ENCODE results near the gene KCNJ15.

KCNJ15 gene

GRCh38 chr21:38319781-38320180 lies 63.0 kb downstream of the KCNJ15 start:
- Histone ChIP-seq H3K27me3 (ENCODE audit: insufficient read depth, low read depth) (no peaks in the 10 kb centered on the region), H3K9ac (no peak overlapping the region), H2AFZ (ENCODE audit: low read depth) (no peak overlapping the region), H3K4me2 (no peak overlapping the region), H3K4me1 (ENCODE audit: low read depth, poor library complexity, severe bottlenecking) (no peaks in the 10 kb centered on the region), H3K4me3 (IDR thresholded peaks at IDR 0.05; ENCODE audit: insufficient read depth, low read depth, low read length) (no peak overlapping the region), H4K20me1 (ENCODE audit: insufficient read depth) (no peaks in the 10 kb centered on the region), H3K79me2 (ENCODE audit: insufficient read depth, low read depth) (no peaks in the 10 kb centered on the region), H3K27ac (no peak overlapping the region), H3K36me3 (ENCODE audit: insufficient read depth) (no peaks in the 10 kb centered on the region)
- TF ChIP-seq, protein P1, sequence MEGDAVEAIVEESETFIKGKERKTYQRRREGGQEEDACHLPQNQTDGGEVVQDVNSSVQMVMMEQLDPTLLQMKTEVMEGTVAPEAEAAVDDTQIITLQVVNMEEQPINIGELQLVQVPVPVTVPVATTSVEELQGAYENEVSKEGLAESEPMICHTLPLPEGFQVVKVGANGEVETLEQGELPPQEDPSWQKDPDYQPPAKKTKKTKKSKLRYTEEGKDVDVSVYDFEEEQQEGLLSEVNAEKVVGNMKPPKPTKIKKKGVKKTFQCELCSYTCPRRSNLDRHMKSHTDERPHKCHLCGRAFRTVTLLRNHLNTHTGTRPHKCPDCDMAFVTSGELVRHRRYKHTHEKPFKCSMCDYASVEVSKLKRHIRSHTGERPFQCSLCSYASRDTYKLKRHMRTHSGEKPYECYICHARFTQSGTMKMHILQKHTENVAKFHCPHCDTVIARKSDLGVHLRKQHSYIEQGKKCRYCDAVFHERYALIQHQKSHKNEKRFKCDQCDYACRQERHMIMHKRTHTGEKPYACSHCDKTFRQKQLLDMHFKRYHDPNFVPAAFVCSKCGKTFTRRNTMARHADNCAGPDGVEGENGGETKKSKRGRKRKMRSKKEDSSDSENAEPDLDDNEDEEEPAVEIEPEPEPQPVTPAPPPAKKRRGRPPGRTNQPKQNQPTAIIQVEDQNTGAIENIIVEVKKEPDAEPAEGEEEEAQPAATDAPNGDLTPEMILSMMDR (conservative IDR thresholded peaks at IDR 0.05; ENCODE audit: low read depth, low read length): no peak

DNA sequence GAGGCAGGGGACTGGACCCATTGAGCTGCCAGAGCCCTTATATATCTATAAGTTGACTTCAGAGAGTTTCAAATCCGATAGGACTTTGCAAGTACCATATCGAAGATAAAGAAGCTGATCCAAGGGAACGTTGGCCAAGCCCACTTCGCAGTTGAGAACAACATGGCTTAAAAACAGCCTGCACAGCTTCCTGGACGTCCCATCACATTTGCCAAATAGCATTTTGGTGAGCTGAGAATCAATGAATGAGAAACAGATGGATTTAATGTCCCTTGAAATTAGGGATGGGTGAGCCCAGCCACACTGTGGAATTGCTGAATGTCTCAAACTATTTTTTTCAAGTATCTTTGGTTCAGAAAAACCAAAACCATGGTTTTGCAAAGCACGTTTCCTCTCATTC lies 64.8 kb downstream of the KCNJ15 start:
- Histone ChIP-seq H3K4me1 (ENCODE audit: low read depth, poor library complexity, severe bottlenecking) (no peaks in the 10 kb centered on the region), H3K4me2 (no peak overlapping the region), H3K27me3 (ENCODE audit: insufficient read depth, low read depth) (no peaks in the 10 kb centered on the region), H4K20me1 (ENCODE audit: insufficient read depth) (no peaks in the 10 kb centered on the region), H3K79me2 (ENCODE audit: insufficient read depth, low read depth) (no peaks in the 10 kb centered on the region), H2AFZ (ENCODE audit: low read depth) (no peak overlapping the region), H3K9ac (no peak overlapping the region), H3K4me3 (IDR thresholded peaks at IDR 0.05; ENCODE audit: insufficient read depth, low read depth, low read length) (no peak overlapping the region), H3K27ac (no peak overlapping the region), H3K36me3 (ENCODE audit: insufficient read depth) (no peaks in the 10 kb centered on the region)
- TF ChIP-seq, protein P1 (conservative IDR thresholded peaks at IDR 0.05; ENCODE audit: low read depth, low read length): no peak

- H3K4me2 ChIP-seq: no peak overlapping the region
- H3K27me3 ChIP-seq (ENCODE audit: insufficient read depth, low read depth): no peaks in the 10 kb centered on the region
- H3K79me2 ChIP-seq (ENCODE audit: insufficient read depth, low read depth): no peaks in the 10 kb centered on the region
- TF ChIP-seq, protein P1 (conservative IDR thresholded peaks at IDR 0.05; ENCODE audit: low read depth, low read length): no peak
- no peak overlapping the region for H2AFZ ChIP-seq (ENCODE audit: low read depth)
- H3K9ac ChIP-seq: no peak overlapping the region
- H3K4me1 ChIP-seq (ENCODE audit: low read depth, poor library complexity, severe bottlenecking): no peaks in the 10 kb centered on the region
- H3K27ac ChIP-seq: no peak overlapping the region
- no peaks in the 10 kb centered on the region for H4K20me1 ChIP-seq (ENCODE audit: insufficient read depth)
- H3K4me3 ChIP-seq (IDR thresholded peaks at IDR 0.05; ENCODE audit: insufficient read depth, low read depth, low read length): no peak overlapping the region
- H3K36me3 ChIP-seq (ENCODE audit: insufficient read depth): no peaks in the 10 kb centered on the region
Observed at GRCh38 chr21:38322311-38322950, 65.6 kb downstream of the KCNJ15 start.

GRCh38 chr21:38323721-38324531 lies 67.1 kb downstream of the KCNJ15 start:
- no peak overlapping the region for H2AFZ ChIP-seq (ENCODE audit: low read depth)
- TF ChIP-seq, protein P1 (conservative IDR thresholded peaks at IDR 0.05; ENCODE audit: low read depth, low read length): no peak
- no peak overlapping the region for H3K4me2 ChIP-seq
- H3K27me3 ChIP-seq (ENCODE audit: insufficient read depth, low read depth): no peaks in the 10 kb centered on the region
- H3K4me3 ChIP-seq (IDR thresholded peaks at IDR 0.05; ENCODE audit: insufficient read depth, low read depth, low read length): no peak overlapping the region
- no peak overlapping the region for H3K9ac ChIP-seq
- no peaks in the 10 kb centered on the region for H4K20me1 ChIP-seq (ENCODE audit: insufficient read depth)
- no peaks in the 10 kb centered on the region for H3K36me3 ChIP-seq (ENCODE audit: insufficient read depth)
- no peak overlapping the region for H3K27ac ChIP-seq
- H3K79me2 ChIP-seq (ENCODE audit: insufficient read depth, low read depth): no peaks in the 10 kb centered on the region
- H3K4me1 ChIP-seq (ENCODE audit: low read depth, poor library complexity, severe bottlenecking): no peaks in the 10 kb centered on the region

All from KMS-11 (cell line).